GM23338 (cell line): ENCODE measurements around the gene SF3A1. TPM values are rescaled to one million over a fixed set of nuclear protein-coding genes. Genes with fewer than 3 reads are reported as not detected.

ENCODE experiments used
- ATAC-seq: fragments of 200-7000 bp; cut with Tn5 transposase; 3 replicates; pipeline ENCODE4 v1.9.1; 2020
- DNase-seq: peaks from one replicate; pipeline ENCODE4 v3.0.0-alpha.2; 2015; ENCODE audit warnings: low spot score
- H2AFZ ChIP-seq: fragments of 200-600 bp; sonication (generic); 2 replicates; pipeline ENCODE4 v1.8.0; 2016; ENCODE audit warnings: antibody characterized with exemption, mild to moderate bottlenecking, moderate library complexity
- H3F3A ChIP-seq: fragments of 200-600 bp; sonication (generic); replicated peaks from 2 replicates; pipeline ENCODE4 v1.8.0; 2017; ENCODE audit warnings: antibody characterized with exemption, mixed run types, low read depth
- H3K27ac ChIP-seq: fragments of 200-600 bp; sonication (generic); 2 replicates; pipeline ENCODE4 v1.6.1; 2016; ENCODE audit warnings: low read depth
- H3K27me3 ChIP-seq: fragments of 200-600 bp; sonication (generic); 2 replicates; pipeline ENCODE4 v1.8.0; 2016; ENCODE audit warnings: mild to moderate bottlenecking, mixed run types, moderate library complexity; ENCODE audit not compliant: insufficient read depth
- H3K36me3 ChIP-seq: fragments of 200-600 bp; sonication (generic); 2 replicates; pipeline ENCODE4 v1.8.0; 2016; ENCODE audit warnings: mild to moderate bottlenecking; ENCODE audit not compliant: insufficient read depth
- H3K4me1 ChIP-seq: fragments of 200-600 bp; sonication (generic); 2 replicates; pipeline ENCODE4 v1.8.0; 2016; ENCODE audit warnings: mild to moderate bottlenecking, moderate library complexity; ENCODE audit not compliant: insufficient read depth
- H3K4me2 ChIP-seq: fragments of 200-600 bp; sonication (generic); 2 replicates; pipeline ENCODE4 v1.7.1; 2017; ENCODE audit warnings: mixed run types
- H3K4me3 ChIP-seq: fragments of 200-600 bp; sonication (generic); 2 replicates; pipeline ENCODE4 v1.6.1; 2016; ENCODE audit warnings: mixed run types
- H3K79me2 ChIP-seq: fragments of 200-600 bp; sonication (generic); replicated peaks from 2 replicates; pipeline ENCODE4 v1.8.0; 2017; ENCODE audit warnings: mild to moderate bottlenecking; ENCODE audit not compliant: insufficient read depth
- H3K9me2 ChIP-seq: fragments of 200-600 bp; sonication (generic); 2 replicates; pipeline ENCODE4 v1.8.0; 2017; ENCODE audit not compliant: insufficient read depth
- H4K20me1 ChIP-seq: fragments of 200-600 bp; sonication (generic); replicated peaks from 2 replicates; pipeline ENCODE4 v1.8.0; 2017; ENCODE audit warnings: mild to moderate bottlenecking; ENCODE audit not compliant: insufficient read depth
- H3K27ac Mint-ChIP-seq: 2 replicates; pipeline ENCODE4 v1.8.0; 2020; ENCODE audit warnings: inconsistent platforms, mild to moderate bottlenecking, moderate library complexity, mixed read lengths
- H3K27me3 Mint-ChIP-seq: 3 replicates; pipeline ENCODE4 v1.8.0; 2022; ENCODE audit warnings: low read depth, mild to moderate bottlenecking, moderate library complexity, mixed read lengths, inconsistent platforms; ENCODE audit not compliant: insufficient read depth, poor library complexity
- H3K36me3 Mint-ChIP-seq: 3 replicates; pipeline ENCODE4 v1.8.0; 2021; ENCODE audit warnings: low read depth, mild to moderate bottlenecking, inconsistent platforms, moderate library complexity, mixed read lengths
- H3K4me1 Mint-ChIP-seq: 3 replicates; pipeline ENCODE4 v1.8.0; 2020; ENCODE audit warnings: mild to moderate bottlenecking, inconsistent platforms, mixed read lengths
- H3K4me3 Mint-ChIP-seq: 3 replicates; pipeline ENCODE4 v1.8.0; 2021; ENCODE audit warnings: moderate library complexity, mild to moderate bottlenecking, inconsistent platforms, mixed read lengths
- H3K9me3 Mint-ChIP-seq: 3 replicates; pipeline ENCODE4 v1.8.0; 2020; ENCODE audit warnings: moderate library complexity, mild to moderate bottlenecking, inconsistent platforms, mixed read lengths
- CREB1 ChIP-seq: fragments of 250-450 bp; sonication (Bioruptor Pico); IDR thresholded peaks from 2 replicates; pipeline ENCODE4 v1.5.0; 2020; ENCODE audit warnings: low read depth, mild to moderate bottlenecking, moderate library complexity
- CTCF ChIP-seq, 2 experiments: fragments of 200-600 bp in 1 of 2; sonication (generic) in 1 of 2; conservative IDR thresholded peaks; 2 replicates each; pipeline versions ENCODE4 v1.5.1 to v1.6.1; 2016 to 2017; ENCODE audit warnings: antibody characterized with exemption in 2 of 2, low read depth in 2 of 2, mild to moderate bottlenecking in 2 of 2, moderate library complexity in 1 of 2
- ETS1 ChIP-seq: IDR thresholded peaks from 2 replicates; pipeline ENCODE4 v1.6.1; 2016; ENCODE audit warnings: antibody characterized with exemption
- EZH2 ChIP-seq: fragments of 200-600 bp; sonication (generic); IDR thresholded peaks from one replicate; pipeline ENCODE4 v1.8.0; 2017; ENCODE audit warnings: antibody characterized with exemption, mild to moderate bottlenecking, low read depth; ENCODE audit not compliant: unreplicated experiment
- EZH2phosphoT487 ChIP-seq: fragments of 200-600 bp; sonication (generic); IDR thresholded peaks from one replicate; pipeline ENCODE4 v1.8.1; 2018; ENCODE audit warnings: antibody characterized with exemption; ENCODE audit not compliant: unreplicated experiment
- JUNB ChIP-seq: IDR thresholded peaks from one replicate; pipeline ENCODE4 v1.6.1; 2016; ENCODE audit warnings: antibody characterized with exemption; ENCODE audit not compliant: unreplicated experiment
- NANOG ChIP-seq: IDR thresholded peaks from 2 replicates; pipeline ENCODE4 v1.6.1; 2016; ENCODE audit warnings: antibody characterized with exemption, borderline replicate concordance
- POLR2AphosphoS5 ChIP-seq: IDR thresholded peaks from 2 replicates; pipeline ENCODE4 v1.6.1; 2016; ENCODE audit warnings: antibody characterized with exemption, low read depth
- REST ChIP-seq: IDR thresholded peaks from one replicate; pipeline ENCODE4 v1.6.1; 2018; ENCODE audit warnings: antibody characterized with exemption; ENCODE audit not compliant: unreplicated experiment
- STAT1 ChIP-seq: IDR thresholded peaks from one replicate; pipeline ENCODE4 v1.6.1; 2016; ENCODE audit warnings: antibody characterized with exemption; ENCODE audit not compliant: unreplicated experiment
- ZNF114 ChIP-seq: fragments of 250-450 bp; sonication (Bioruptor Pico); IDR thresholded peaks from 2 replicates; pipeline ENCODE4 v1.5.0; 2020; ENCODE audit warnings: mild to moderate bottlenecking, moderate library complexity
- ZNF331 ChIP-seq: fragments of 250-450 bp; sonication (Bioruptor Pico); IDR thresholded peaks from 2 replicates; pipeline ENCODE4 v1.5.0; 2020; ENCODE audit warnings: low read depth, mild to moderate bottlenecking, moderate library complexity
- polyA plus RNA-seq: library from polyadenylated mRNA; unstranded; fragments of >200 nt; fragmentation: Nextera tagmentation; extraction: Ambion mirVana; gene quantifications from 2 replicates; pipeline ENCODE4 v1.2.1, GENCODE V29; 2016
- total RNA-seq: library from RNA; depleted of rRNA; stranded (reverse); fragments of >200 nt; shearing (Covaris generic); gene quantifications from 2 replicates; pipeline ENCODE4 v1.2.3, GENCODE V29; 2014
- TF ChIP-seq, protein P1 (sequence below): fragments of 250-450 bp; sonication (Bioruptor Pico); IDR thresholded peaks from 2 replicates; pipeline ENCODE4 v1.5.0; 2020; ENCODE audit warnings: mild to moderate bottlenecking, moderate library complexity

The SF3A1 gene
- total and polyA plus RNA-seq, 2 experiments from 2014 or later: 107 to 108 TPM

DNA sequence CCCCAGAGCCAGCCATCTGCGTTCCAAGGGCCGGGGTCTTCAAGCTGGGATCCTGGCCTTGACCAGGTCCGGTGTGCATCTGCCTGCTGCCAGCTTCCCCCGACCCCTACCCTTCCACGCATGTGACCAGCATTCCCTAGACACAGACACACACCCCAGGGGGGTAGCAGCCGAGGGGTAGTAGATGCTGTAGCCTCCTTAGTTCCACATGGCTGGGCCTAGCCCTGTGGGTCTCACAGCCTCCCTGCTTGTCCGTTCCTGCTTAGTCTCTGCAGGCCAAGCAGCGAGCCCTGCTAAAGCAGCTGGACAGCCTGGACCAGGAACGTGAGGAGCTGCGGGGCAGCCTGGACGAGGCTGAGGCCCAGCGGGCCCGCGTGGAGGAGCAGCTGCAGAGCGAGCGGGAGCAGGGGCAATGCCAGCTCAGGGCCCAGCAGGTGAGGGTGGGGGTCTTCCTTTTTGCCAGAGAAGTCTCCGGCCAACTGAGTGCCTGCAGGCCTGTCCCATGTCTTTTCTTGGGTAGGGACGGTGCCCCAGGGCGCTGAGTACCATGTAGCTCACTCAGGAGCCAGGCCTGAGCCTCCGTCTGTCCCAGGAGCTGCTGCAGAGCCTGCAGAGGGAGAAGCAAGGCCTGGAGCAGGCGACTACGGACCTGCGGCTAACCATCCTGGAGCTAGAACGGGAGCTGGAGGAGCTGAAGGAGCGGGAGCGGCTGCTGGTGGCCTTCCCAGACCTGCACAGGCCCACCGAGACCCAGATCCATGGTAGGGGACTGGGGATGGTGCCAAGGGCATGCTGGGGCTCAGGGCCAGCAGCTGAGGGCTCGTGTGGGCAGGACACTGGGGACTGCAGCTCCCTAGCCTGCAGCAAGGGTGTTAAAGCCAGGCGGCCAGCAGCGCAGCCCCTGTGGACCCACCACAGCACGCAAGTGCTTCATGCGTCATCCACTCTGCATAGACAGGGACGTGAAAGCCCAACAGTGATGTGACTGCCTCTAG is 16.9 kb upstream of the SF3A1 start:
- Histone ChIP-seq H3F3A (no peaks in the 10 kb centered on the region; the same call in 1 of the 2 replicates), H4K20me1 (no peaks in the 10 kb centered on the region), H3K27ac (no peak overlapping the region), H3K79me2 (no peaks in the 10 kb centered on the region), H3K27me3 (no peaks in the 10 kb centered on the region), H3K9me2 (no peaks in the 10 kb centered on the region), H3K4me2 (no peak overlapping the region), H2AFZ (no peak overlapping the region), H3K4me3 (no peak overlapping the region), H3K4me1 (no peaks in the 10 kb centered on the region), H3K36me3 (no peaks in the 10 kb centered on the region)
- no peak overlapping the region for H3K27ac Mint-ChIP-seq
- H3K36me3 Mint-ChIP-seq: peaks cover 8% of the 10 kb centered on the region
- peaks cover 5% of the 10 kb centered on the region for H3K4me1 Mint-ChIP-seq
- ATAC-seq (peak; percentile 8; the same call in 2 of the 3 replicates), DNase-seq (no peak)
- no peaks in the 10 kb centered on the region; the same call in 2 of the 3 replicates for H3K9me3 Mint-ChIP-seq
- no peak overlapping the region for H3K4me3 Mint-ChIP-seq
- peaks cover 19% of the 10 kb centered on the region for H3K27me3 Mint-ChIP-seq
- TF ChIP-seq EZH2phosphoT487 (no peak), CTCF (conservative IDR thresholded peaks at IDR 0.05; ENCODE audit: low read depth in 2 of 2) (no peak), ETS1 (no peak), NANOG (no peak), STAT1 (no peak), ZNF331 (CRISPR knock-in tag) (no peak), ZNF114 (CRISPR knock-in tag) (no peak), CREB1 (CRISPR knock-in tag) (no peak), REST (no peak), EZH2 (no peak), JUNB (no peak), POLR2AphosphoS5 (no peak)
- TF ChIP-seq, protein P1, sequence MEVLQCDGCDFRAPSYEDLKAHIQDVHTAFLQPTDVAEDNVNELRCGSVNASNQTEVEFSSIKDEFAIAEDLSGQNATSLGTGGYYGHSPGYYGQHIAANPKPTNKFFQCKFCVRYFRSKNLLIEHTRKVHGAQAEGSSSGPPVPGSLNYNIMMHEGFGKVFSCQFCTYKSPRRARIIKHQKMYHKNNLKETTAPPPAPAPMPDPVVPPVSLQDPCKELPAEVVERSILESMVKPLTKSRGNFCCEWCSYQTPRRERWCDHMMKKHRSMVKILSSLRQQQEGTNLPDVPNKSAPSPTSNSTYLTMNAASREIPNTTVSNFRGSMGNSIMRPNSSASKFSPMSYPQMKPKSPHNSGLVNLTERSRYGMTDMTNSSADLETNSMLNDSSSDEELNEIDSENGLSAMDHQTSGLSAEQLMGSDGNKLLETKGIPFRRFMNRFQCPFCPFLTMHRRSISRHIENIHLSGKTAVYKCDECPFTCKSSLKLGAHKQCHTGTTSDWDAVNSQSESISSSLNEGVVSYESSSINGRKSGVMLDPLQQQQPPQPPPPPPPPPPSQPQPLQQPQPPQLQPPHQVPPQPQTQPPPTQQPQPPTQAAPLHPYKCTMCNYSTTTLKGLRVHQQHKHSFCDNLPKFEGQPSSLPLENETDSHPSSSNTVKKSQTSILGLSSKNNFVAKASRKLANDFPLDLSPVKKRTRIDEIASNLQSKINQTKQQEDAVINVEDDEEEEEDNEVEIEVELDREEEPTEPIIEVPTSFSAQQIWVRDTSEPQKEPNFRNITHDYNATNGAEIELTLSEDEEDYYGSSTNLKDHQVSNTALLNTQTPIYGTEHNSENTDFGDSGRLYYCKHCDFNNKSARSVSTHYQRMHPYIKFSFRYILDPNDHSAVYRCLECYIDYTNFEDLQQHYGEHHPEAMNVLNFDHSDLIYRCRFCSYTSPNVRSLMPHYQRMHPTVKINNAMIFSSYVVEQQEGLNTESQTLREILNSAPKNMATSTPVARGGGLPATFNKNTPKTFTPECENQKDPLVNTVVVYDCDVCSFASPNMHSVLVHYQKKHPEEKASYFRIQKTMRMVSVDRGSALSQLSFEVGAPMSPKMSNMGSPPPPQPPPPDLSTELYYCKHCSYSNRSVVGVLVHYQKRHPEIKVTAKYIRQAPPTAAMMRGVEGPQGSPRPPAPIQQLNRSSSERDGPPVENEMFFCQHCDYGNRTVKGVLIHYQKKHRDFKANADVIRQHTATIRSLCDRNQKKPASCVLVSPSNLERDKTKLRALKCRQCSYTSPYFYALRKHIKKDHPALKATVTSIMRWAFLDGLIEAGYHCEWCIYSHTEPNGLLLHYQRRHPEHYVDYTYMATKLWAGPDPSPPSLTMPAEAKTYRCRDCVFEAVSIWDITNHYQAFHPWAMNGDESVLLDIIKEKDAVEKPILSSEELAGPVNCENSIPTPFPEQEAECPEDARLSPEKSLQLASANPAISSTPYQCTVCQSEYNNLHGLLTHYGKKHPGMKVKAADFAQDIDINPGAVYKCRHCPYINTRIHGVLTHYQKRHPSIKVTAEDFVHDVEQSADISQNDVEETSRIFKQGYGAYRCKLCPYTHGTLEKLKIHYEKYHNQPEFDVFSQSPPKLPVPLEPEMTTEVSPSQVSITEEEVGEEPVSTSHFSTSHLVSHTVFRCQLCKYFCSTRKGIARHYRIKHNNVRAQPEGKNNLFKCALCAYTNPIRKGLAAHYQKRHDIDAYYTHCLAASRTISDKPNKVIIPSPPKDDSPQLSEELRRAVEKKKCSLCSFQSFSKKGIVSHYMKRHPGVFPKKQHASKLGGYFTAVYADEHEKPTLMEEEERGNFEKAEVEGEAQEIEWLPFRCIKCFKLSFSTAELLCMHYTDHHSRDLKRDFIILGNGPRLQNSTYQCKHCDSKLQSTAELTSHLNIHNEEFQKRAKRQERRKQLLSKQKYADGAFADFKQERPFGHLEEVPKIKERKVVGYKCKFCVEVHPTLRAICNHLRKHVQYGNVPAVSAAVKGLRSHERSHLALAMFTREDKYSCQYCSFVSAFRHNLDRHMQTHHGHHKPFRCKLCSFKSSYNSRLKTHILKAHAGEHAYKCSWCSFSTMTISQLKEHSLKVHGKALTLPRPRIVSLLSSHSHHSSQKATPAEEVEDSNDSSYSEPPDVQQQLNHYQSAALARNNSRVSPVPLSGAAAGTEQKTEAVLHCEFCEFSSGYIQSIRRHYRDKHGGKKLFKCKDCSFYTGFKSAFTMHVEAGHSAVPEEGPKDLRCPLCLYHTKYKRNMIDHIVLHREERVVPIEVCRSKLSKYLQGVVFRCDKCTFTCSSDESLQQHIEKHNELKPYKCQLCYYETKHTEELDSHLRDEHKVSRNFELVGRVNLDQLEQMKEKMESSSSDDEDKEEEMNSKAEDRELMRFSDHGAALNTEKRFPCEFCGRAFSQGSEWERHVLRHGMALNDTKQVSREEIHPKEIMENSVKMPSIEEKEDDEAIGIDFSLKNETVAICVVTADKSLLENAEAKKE (CRISPR knock-in tag): no peak
